Tibial nerve (tissue), 4 donors: ENCODE data around the gene ADK. TPM values are rescaled to one million over a fixed set of nuclear protein-coding genes. Genes with fewer than 3 reads are reported as not detected.
A peak's percentile ranks its signal among the peaks of the same experiment; 100 is the strongest.
"Not testable (repeated sequence)": the region's sequence is repeated elsewhere in the genome, so short reads cannot be mapped to it uniquely, and the experiment has no call there.

Source experiments
- DNase-seq, 2 donors: peaks; one replicate each; pipeline ENCODE4 v3.0.0-alpha.2; 2019; ENCODE audit warnings: low spot score in 2 of 2
- H3K27ac ChIP-seq, 4 donors: fragments of 200-600 bp; sonication (generic) in 3 of 4; one replicate each; pipeline ENCODE4 v1.5.1; 2017 to 2019; ENCODE audit warnings: mild to moderate bottlenecking in 1 of 4
- H3K27me3 ChIP-seq, 2 donors: fragments of 200-600 bp; sonication (generic) in 1 of 2; one replicate each; pipeline versions ENCODE4 v1.5.1 to v1.6.0; 2017 to 2019
- H3K36me3 ChIP-seq, 3 donors: fragments of 200-600 bp; sonication (generic); one replicate each; pipeline ENCODE4 v1.5.1; 2018 to 2019
- H3K4me1 ChIP-seq, 4 donors: fragments of 200-600 bp; sonication (generic) in 3 of 4; one replicate each; pipeline ENCODE4 v1.5.1; 2017 to 2019
- H3K4me3 ChIP-seq, 4 donors: fragments of 200-600 bp; sonication (generic) in 3 of 4; one replicate each; pipeline ENCODE4 v1.5.1; 2017 to 2019; ENCODE audit warnings: mild to moderate bottlenecking in 1 of 4, moderate library complexity in 1 of 4
- H3K9me3 ChIP-seq, 4 donors: fragments of 200-600 bp; sonication (generic) in 3 of 4; one replicate each; pipeline ENCODE4 v1.5.1; 2017 to 2019
- CTCF ChIP-seq, 5 experiments: fragments of 200-600 bp in 3 of 5; fragments of 450-650 bp in 2 of 5; sonication (generic) in 3 of 5; IDR thresholded peaks; one replicate each; pipeline ENCODE4 v1.5.1; 2016 to 2019; ENCODE audit warnings: antibody characterized with exemption in 5 of 5, mild to moderate bottlenecking in 3 of 5, moderate library complexity in 2 of 5
- EP300 ChIP-seq, 2 donors: sonication (generic); formaldehyde crosslinking; IDR thresholded peaks; one replicate each; pipeline ENCODE4 v1.6.1; 2017; ENCODE audit warnings: antibody characterized with exemption in 2 of 2, mild to moderate bottlenecking in 1 of 2
- POLR2A ChIP-seq, 2 donors: fragments of 450-650 bp; IDR thresholded peaks; one replicate each; pipeline ENCODE4 v1.6.1; 2017; ENCODE audit warnings: antibody characterized with exemption in 2 of 2, mild to moderate bottlenecking in 2 of 2, moderate library complexity in 2 of 2
- WGBS, 2 donors: methylation state at CpG; one replicate each; pipeline ENCODE4 v1.1.5; 2018; 5-methylcytosine and 5-hydroxymethylcytosine counted together
- total RNA-seq, 4 donors: library from RNA; depleted of rRNA; stranded (reverse); fragments of >200 nt; gene quantifications; one replicate each; pipeline ENCODE4 v1.1.0, GENCODE V29; 2016

The ADK gene
- total RNA-seq, 4 donors from 2014 or later = 28.2 to 50.9 (median 34.0) TPM

DNA sequence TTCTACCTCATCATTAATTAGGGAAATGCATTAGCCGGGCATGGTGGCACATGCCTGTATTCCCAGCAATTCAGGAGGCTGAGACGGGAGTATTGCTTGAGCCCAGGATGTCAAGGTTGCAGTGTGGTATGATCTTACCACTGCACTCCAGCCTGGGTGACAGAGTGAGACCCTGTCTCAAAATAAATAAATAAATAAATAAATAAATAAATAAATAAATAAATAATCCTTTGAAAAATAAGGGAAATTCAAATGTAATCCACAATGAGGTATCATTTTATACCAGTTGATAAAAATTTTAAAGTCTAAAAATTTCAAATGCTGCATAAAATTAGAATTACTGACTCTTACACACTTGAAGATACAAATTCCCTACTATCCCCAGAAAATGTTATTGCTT, 334.3 kb downstream of the ADK start:
- no peaks in the 10 kb centered on the region for H3K9me3 ChIP-seq
- 97 to 100% methylated on average over 2 of the region's 2 CpGs for WGBS, 2 donors
- H3K4me3 ChIP-seq = no peak overlapping the region
- no peaks in the 10 kb centered on the region for H3K27me3 ChIP-seq
- peaks cover 0 to 15% (median 0%) of the 10 kb centered on the region in 3 donors for H3K36me3 ChIP-seq
- peaks cover 0 to 7% (median 2%) of the 10 kb centered on the region in 4 donors for H3K4me1 ChIP-seq
- TF ChIP-seq EP300 (IDR thresholded peaks at IDR 0.05) (no peak), POLR2A (IDR thresholded peaks at IDR 0.05) (no peak), CTCF (IDR thresholded peaks at IDR 0.05) (no peak)
- DNase-seq = no peak
- no peak overlapping the region for H3K27ac ChIP-seq

- H3K27ac ChIP-seq = peak overlapping the region in 2 of 4 donors; percentile 7 to 48
- H3K4me3 ChIP-seq = no peak overlapping the region
- WGBS, 2 donors = 92 to 93% methylated on average over 1 of the region's 1 CpG
- H3K9me3 ChIP-seq = no peaks in the 10 kb centered on the region
- H3K4me1 ChIP-seq = peaks cover 0 to 7% (median 2%) of the 10 kb centered on the region in 4 donors
- no peak for DNase-seq
- TF ChIP-seq EP300 (IDR thresholded peaks at IDR 0.05) (no peak), CTCF (IDR thresholded peaks at IDR 0.05) (no peak), POLR2A (IDR thresholded peaks at IDR 0.05) (no peak)
- no peaks in the 10 kb centered on the region for H3K27me3 ChIP-seq
- H3K36me3 ChIP-seq = peaks cover 0 to 15% (median 0%) of the 10 kb centered on the region in 3 donors
Observed at GRCh38 chr10:74486659-74487058, 335.6 kb downstream of the ADK start.

GRCh38 chr10:74488907-74489306, 337.9 kb downstream of the ADK start:
- TF ChIP-seq CTCF (IDR thresholded peaks at IDR 0.05) = no peak
- no peak for TF ChIP-seq POLR2A (IDR thresholded peaks at IDR 0.05)
- no peak for TF ChIP-seq EP300 (IDR thresholded peaks at IDR 0.05)
- H3K27ac ChIP-seq = no peak overlapping the region
- no peak overlapping the region for H3K4me3 ChIP-seq
- no peak for DNase-seq
- peaks cover 0 to 7% (median 2%) of the 10 kb centered on the region in 4 donors for H3K4me1 ChIP-seq
- no peaks in the 10 kb centered on the region for H3K27me3 ChIP-seq
- no peaks in the 10 kb centered on the region for H3K9me3 ChIP-seq
- H3K36me3 ChIP-seq = no peaks in the 10 kb centered on the region

- WGBS, 2 donors = 66 to 76% methylated on average over 4 of the region's 4 CpGs
- Histone ChIP-seq H3K4me3 (no peak overlapping the region), H3K27me3 (no peaks in the 10 kb centered on the region), H3K36me3 (no peaks in the 10 kb centered on the region), H3K4me1 (peaks cover 0 to 7% (median 2%) of the 10 kb centered on the region in 4 donors), H3K27ac (no peak overlapping the region), H3K9me3 (no peaks in the 10 kb centered on the region)
- no peak for TF ChIP-seq EP300 (IDR thresholded peaks at IDR 0.05)
- TF ChIP-seq POLR2A (IDR thresholded peaks at IDR 0.05) = no peak
- no peak for TF ChIP-seq CTCF (IDR thresholded peaks at IDR 0.05)
- no peak for DNase-seq
Observed at GRCh38 chr10:74490551-74490950, 339.5 kb downstream of the ADK start.

GRCh38 chr10:74491014-74491413, 340.0 kb downstream of the ADK start:
- Histone ChIP-seq H3K9me3 (no peaks in the 10 kb centered on the region), H3K4me3 (no peak overlapping the region), H3K27me3 (no peaks in the 10 kb centered on the region), H3K4me1 (peaks cover 0 to 7% (median 2%) of the 10 kb centered on the region in 4 donors), H3K27ac (no peak overlapping the region), H3K36me3 (no peaks in the 10 kb centered on the region)
- no peak for DNase-seq
- 96 to 97% methylated on average over 4 of the region's 4 CpGs for WGBS, 2 donors
- TF ChIP-seq POLR2A (IDR thresholded peaks at IDR 0.05) = no peak
- TF ChIP-seq CTCF (IDR thresholded peaks at IDR 0.05) = no peak
- TF ChIP-seq EP300 (IDR thresholded peaks at IDR 0.05) = no peak

GRCh38 chr10:74496276-74496675, 345.3 kb downstream of the ADK start:
- H3K4me3 ChIP-seq, H3K9me3 ChIP-seq, H3K27ac ChIP-seq, H3K36me3 ChIP-seq, H3K27me3 ChIP-seq, DNase-seq: not testable (repeated sequence)
- peaks cover 0 to 17% (median 9%) of the 10 kb centered on the region in 4 donors for H3K4me1 ChIP-seq
- 100% methylated on average over 3 of the region's 3 CpGs for WGBS, 2 donors

GRCh38 chr10:74498664-74499063, 347.6 kb downstream of the ADK start:
- peaks cover 0 to 38% (median 16%) of the 10 kb centered on the region in 4 donors for H3K4me1 ChIP-seq
- H3K27me3 ChIP-seq, H3K9me3 ChIP-seq, DNase-seq, H3K4me3 ChIP-seq, H3K27ac ChIP-seq, H3K36me3 ChIP-seq: not testable (repeated sequence)
